HG02623 (cell line): ENCODE data around the gene KCP.

Source experiments
- ATAC-seq: cut with Tn5 transposase; IDR thresholded peaks from one replicate; pipeline ENCODE4 v1.9.1; 2021; ENCODE audit warnings: moderate library complexity; ENCODE audit not compliant: unreplicated experiment

Gene KCP

DNA sequence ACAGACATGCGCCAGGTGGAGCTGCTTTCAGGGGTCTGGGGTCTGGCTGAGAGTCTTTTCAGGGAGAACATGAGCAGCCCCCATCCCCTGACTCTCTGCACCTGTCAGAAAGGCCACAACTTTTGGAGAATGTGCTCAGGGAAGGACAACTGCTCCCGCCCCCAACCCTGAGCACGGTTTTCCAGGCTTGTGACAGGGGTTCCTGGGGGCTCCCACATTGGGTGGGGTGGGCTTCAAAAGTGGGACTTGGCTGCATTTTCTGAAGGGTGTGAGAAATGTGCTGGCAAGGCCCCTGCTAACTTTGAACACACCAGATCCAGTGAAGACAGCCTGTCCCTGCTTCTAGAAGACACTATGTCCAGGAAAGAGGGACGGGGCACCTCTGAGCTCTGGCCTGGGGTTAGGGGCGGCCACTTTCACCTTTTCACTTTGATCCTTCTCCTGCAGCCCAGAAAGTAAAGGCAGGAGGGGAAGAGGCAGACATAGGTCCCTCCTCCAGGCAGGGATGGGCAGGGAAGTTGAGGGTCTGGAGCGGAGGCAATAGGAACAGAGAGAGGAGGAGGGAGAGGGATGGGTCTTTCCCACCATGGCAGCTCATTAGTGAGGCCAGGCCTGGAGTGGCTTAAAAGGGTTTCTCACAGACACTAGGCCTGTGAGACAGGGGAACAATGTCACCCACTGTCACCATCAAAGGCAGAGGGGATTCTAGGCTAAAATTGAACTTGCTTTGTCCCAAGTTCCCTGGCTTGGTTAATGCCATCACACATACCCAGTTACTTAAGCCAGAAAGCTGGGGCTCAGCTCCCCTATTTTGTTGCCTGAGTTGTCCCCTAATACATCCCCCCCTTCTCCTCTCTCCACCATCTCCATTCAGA lies 1.5 kb downstream of the KCP start:
- no peak for ATAC-seq

DNA sequence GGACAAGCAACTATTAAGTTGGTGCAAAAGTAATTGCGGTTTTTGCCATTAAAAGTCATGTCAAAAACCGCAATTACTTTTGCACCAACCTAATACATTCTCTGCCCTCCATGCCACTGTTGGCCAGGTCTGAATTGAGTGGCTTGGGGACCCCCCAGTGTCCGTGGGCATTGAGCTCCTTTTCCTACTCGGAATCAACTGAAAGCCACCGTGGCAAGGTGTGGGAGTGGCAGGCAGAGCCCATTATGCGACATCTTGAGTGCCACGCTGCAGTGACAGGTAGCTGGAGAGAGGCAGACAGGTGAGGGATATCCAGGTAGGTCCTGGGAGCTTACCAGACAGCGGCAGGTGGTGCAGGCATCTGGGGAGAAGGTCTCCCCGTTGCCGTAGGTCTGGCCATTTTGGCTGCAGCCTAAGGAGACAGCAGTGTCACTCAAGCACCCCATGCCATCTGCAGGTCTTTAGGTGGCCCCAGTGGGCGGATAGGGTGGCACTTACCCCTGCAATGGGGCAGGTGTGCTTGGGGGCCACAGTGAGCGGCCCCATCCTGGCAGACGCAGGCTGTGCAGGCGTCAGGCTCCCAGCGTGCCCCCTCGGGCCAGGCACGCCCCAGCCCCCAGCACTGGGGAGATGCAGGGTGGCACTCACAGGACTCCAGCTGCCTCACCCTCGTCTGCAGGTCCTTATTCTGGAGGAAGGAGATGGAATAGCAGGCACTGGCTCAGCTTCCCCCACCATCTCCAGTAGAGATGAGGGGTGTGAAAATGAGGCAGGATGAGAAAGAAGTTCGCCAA lies 3.5 kb downstream of the KCP start:
- no peak for ATAC-seq

DNA sequence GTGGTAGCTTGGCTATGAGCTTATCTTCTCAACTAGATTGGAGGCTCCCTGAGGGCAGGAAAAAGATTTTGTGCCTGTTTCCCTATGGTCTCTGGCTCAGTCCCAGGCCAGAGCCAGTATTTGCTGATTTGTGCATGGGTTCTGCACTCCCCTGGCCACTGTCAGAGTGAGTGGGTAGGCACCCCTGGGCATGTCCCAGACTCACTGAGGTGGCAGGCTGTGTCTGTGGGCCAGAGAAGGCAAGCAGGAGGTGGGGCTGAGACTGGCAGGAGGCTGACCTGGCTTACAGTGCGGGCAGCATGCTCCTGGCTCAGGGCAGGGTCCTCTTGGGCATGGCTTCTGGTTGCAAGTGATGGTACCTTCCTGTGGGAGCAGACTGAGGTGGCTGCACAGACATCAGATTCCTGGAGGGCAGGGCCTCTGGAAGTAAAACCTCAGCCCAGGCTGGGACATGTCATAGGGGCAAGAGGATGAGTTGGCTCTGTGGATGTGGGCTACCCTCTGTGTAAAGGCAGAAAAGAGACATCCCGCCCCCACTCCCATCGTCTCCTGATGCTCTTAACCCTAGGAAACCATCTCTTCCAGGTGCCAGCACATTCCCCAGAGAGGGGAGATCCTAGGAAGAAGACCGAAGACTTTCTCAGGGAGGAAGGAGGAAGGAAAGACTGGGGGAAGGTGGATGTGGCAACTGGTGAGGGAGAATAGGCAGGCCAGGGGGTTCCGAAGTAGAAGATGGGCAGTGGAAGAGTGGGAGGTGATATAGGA lies 4.3 kb downstream of the KCP start:
- ATAC-seq = no peak

DNA sequence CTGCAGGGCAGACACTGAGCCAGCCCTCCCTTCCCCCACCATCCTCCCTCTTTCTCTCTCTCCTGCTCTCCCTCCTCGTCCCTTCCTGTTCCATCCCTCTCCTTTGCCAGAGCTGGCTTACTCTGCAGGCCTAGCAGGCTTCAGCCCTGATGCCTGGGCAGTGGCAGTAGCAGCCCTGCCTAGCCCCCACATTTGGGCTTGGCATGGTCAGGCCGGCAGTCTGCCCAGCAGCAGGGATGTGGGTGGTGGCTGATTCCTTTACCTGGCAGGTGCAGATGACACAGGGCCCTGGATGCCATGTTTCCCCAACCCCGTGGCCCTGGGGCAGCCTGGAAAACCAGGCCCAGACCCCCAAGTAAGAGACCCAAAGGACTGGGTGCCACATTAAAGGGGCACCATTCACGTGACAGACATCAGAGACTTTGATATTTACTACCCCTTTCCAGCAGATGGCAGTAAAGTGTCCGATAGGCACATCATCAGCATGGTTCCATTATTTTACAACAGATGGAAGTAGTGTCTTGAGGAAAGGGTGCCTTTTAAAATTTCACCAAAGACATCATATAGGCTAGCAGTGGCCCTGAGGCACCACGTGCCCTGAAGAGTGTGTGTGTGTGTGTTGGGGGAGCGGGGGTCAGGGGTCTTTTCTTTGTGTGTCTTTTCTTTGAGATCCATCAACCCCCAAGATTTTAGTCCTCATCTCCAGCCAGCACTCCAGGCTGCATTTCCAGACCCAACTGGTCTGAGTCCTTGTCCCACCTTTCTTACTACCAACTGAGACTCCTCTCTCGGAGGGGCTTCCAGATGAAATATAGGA lies 5.9 kb downstream of the KCP start:
- ATAC-seq = no peak

DNA sequence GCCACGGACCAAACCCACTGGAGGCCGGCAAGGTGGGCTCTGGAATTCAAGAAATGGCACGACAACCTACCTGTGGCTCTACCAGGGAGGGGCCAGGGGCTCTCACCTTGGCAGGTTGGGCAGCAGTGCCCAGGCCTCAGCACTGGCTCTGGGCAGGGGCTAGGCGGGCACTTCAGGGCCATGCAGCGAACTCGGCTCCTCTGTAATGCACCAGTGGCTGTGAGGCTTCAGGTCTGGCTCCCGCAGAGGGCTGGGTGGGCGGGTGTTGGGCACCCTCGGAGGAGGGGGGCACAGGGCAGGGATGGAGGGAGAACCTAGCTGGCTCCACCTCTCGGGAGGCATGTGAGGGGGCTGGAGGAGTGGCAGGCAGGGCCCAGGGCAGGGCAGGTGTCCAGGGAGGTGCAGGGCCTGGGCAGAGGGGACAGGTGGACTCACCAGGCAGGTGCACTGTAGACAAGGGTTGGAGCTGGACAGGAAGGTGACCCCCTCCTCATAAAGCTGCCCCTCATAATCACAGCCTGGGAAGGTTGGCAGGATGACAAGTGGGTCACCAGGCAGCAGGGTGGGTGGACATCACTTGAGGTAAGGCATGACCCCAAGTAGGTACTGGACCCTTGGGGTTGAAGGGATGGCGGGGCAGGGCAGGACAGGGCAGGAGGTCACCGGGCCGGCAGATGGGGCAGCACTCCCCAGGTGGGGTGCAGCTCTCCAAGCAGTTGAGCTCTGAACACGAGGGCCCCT lies 6.7 kb downstream of the KCP start:
- no peak for ATAC-seq

DNA sequence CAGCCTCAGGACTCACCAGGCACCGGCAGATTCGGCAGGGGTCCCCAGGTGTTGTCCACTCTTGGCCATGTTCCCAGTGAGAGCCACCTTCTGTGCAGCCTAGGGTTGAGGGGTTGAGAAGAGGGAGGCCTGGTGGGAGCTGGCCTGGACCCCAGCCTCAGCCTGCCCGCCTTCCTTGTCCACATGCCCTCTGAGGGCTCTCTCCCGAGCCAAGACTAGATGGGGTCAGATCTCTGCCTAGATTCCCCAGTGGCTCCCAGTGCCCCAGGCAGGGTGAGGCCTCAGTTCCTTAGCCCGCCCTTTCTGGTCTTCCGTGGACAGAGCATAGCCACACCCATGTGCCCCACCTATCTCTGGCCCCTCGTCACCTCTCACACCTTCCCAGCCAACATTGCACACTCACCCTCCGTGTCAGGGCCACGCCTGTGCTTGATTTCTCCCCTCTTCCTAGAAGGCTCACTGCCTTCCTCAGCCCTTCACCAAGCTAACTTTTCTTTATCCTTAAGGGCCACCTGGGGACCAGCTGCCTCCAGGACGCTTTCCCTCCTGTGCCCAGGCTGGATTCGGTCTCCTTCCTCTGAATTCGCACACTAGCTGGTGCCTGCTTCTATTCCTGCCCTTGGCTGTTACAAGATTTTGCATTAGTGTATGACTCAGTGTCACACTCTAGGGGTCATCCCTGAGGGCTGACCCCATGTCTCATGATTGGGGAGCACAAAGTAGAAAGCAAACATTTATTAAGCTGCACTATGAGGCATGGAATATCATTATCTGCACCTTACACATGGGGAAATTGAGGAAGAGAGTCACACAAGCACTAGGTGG lies 7.5 kb downstream of the KCP start:
- ATAC-seq = no peak

DNA sequence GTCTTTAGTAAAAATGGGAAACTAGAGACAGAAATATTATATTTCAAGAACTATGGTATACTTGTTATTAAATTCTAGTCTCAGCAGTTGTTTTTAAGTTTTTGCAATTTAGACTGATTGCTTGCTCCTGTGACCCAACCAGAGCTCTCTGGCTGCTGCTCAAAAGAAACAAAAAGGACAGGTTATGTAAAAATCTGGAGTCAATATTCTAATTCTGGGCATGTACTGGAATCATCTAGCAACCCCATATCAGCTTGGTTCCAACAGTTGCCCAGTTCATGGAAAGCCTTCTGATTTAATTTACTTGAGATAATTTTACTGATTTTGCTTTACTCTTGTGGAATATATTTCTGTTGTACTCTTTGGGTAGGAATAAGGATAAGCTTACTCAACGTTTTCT lies 10.3 kb downstream of the KCP start:
- ATAC-seq = no peak

DNA sequence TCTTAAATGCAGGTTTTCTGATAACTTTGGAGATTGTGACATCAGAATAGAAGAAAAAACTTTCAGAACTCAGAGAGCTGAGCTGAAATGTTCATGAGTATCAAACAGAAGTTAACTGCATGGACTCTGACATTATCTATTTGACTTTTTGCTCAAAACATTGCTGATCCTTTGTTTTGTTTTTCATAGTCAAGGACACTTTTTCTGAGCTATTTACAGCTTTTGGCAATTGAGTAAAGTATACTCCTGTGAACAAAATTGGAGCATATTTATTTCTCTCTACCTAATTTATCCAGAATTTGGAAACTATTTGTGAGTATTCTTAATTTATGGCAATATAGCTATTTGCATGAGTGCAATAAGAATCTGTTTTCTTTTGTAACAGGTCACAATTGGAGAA lies 11.1 kb downstream of the KCP start:
- ATAC-seq = no peak

DNA sequence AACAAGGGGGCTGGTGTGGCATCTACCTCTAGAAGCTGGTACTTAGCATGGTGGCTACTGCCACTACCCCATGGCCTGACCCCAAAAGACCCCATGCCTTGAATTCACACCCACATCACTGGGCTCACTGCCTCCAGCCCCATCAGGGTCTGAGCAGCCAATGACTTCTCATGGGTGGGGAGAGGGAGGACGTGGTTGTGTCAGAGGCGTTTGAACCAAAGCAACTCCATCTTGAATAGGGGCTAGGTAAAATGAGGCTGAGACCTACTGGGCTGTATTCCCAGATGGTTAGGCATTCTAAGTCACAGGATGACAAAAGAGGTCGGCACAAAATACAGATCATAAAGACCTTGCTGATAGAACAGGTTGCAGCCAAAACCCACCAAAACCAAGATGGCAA lies 15.2 kb downstream of the KCP start:
- no peak for ATAC-seq

DNA sequence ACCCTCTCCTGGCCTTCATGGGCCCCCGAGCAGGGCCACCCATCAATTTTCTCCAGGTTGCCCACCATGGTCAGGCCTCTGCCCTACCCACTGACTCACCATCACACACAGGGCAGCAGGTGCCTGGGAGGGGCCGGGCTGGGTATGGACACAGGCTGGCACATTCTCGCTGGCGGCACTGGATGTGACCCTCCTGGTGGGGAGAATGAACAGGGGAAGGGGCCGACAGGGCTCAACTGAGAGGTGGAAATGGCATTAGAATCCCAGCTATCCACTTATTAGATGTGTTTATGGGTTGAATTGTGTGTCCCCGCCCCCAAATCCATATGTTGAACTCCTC lies 16.4 kb downstream of the KCP start:
- ATAC-seq = no peak

DNA sequence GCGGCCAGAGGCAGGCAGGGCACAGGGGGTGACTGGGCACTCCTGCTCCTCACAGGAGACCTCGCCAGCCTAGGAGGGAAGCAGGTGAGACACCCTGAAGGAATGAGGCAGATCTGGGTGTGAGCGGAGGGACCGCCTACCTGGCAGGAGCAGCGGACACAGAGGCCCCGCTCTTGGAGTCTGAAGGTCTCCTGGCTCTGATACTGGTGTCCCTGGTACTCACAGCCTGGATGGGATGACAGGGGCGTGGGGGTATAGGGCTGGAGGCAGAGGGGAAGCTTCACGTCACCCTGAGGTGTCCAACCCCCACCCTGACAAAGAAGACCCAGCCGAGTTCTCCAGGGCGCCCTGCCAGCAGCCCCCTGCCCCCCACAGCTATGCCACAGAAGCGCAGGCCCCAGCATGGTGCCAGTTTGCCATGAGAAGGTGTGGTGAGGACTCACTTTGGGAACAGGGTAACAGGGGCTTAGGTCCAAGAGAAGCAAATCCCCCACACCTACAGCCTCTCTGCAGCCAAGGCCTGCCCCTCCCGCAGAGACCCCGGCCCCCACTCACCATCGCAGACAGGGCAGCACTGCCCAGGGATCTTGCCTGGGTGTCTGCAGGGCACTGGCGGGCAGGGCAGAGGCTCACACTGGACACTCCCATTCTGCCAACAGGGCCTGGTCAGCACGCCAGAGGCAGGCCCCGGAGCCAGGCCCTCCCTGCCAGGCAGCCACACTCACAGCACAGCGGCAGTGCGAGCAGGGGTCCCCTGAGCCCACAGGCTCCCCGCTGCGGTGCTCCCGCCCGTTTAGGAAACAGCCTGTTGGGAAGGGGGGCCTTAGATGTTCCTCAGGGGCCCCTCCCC lies 17.0 kb downstream of the KCP start:
- no peak for ATAC-seq

DNA sequence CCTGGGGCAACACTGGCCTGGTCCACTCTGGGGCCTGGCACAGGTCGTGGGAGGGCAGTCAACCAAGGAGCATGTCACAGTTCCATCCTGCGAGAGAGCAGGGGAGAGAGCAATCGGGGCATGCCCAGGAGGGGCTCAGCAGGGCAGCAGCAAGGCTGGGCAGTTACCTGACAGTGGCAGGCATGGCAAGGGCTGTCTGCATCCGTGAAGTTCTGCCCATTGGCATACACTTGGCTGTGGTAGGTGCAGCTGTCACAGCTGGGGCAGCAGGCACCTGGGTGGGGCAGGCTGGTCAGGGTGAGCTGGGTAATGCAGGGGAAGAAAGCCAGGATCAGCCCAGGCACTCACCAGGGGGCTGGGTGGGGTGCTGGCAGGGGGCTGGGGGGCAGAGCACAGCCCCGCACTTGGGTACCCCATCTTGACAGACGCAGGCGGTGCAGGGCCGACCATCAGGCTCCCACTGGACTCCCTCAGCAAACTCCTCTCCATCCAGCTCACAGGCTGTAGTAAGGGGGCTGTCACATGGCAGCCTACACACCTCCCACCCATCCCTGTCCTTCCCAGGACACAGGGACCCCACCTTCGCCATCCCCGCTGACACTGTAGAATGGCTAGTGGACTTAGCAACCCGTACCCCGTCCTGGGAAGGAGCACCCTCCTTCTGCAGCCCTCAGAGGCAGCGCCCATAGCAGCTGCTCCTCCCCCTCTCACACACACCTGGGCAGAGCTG lies 17.8 kb downstream of the KCP start:
- ATAC-seq = no peak

DNA sequence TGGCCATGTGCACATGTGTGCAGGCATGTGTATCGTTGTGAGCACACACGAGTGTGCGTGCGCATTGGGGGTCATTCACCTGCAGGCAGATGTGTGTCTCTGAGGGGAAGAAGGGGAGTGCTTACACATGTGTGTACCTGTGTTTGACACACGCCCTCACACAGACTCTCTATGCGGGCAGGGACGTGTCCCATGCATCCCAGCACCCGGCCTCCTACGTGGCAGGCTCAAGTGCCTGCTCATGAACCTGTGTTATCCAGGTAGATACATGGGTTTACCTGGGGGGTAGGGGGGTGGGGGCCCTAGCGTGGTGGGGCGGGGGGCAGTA lies 18.6 kb downstream of the KCP start:
- no peak for ATAC-seq

DNA sequence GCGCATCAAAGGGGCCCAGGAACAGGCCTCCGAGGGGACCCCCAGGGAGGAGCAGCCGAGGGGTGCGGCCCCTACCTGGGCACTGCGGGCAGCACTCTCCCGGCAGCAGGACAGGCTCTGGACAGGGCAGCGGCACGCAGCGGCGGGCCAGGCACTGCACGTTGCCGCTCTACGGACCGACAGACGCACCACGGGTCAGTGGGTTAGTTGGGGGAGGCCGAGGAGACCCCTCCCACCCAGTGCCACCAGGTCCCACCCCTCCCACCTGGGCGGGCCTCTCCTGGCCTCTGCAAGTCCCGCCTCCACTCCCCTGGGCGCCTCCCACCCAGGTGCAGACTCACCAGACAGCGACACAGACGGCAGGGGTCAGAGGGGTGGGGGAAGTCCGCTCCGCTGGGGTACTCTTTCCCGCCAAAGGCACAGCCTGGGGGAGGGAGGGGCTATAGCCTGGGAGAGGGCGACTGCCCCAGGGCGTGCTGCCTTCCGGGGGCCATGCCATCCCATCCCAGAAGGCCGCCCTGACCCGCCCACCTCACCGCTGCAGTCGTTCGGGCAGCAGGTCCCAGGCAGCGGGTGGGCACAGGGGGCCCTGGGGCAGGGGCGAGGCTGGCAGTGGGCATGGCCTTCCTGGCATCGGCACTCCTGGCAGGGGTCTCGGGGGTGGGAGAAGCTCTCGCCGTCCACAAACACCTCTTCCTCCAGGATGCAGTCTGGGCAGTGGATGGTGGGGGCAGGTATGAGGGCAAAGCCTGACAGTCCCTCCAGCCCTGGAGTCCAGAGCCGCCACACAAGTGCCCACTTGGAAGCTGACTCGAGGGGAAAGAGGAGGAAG lies 19.2 kb downstream of the KCP start:
- no peak for ATAC-seq

DNA sequence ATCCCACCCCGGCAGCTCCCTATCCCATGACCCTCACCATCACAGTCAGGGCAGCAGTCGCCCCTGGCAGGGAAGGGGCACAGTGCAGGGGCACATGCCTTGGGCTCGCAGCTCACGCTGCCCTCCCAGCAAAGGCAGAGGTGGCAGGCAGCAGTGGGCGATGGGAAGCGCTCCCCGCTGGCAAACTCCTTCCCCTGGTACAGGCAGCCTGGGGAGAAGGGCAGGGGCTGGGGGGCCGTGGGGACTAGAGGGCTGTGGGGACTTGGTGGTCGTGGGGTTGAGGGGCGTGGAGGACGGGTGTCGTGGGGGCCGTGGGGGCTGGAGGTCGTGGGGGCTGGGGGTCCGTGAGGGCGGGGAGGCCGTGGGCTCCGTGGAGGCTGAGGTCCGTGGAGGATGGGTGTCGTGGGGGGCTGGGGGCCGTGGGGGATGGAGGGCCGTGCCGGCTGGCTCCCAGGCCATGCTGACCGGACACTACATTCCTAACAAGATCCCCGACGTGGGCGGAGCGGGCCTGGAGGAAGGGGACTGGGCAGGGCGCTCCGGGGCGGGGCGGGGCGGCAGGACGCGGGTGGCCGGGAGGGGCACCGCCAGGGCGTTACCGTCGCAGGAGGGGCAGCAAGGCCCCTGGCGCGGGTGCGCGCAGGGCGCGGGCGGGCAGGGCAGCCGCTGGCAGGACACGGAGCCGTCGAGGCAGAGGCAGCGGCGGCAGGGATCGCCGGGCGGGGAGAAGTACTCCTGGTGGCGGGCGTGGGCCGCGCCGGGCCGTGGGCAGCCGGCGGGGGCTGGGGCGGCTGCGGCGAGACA lies 20.0 kb downstream of the KCP start:
- ATAC-seq = no peak

DNA sequence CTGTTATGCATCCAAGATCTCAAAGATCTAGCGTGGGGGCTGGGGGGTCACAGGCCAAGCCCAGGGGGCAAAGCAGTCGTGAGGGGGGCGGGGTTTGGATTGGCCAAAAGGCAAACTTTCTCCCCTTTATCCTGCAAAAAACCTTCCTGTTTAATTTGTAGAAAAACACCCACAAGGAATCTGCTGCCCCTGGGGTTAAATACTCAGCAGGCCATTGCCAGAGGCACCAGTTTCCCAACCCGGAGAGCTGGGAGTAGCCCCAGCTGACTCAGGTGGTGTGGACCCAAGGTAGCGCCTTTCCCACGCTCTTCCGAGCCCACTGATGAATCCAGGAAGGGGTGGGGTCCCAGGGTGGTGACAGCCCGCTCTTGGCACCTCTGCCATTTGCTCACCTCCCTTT lies 21.4 kb downstream of the KCP start:
- no peak for ATAC-seq
